Mesodermal cell (in vitro differentiated cells): Measurements from ENCODE around the gene OR5AL1. TPM values are rescaled to one million over a fixed set of nuclear protein-coding genes. Genes with fewer than 3 reads are reported as not detected.
"Not testable (repeated sequence)": the region's sequence is repeated elsewhere in the genome, so short reads cannot be mapped to it uniquely, and the experiment has no call there.

ENCODE experiments used
- H3K27ac ChIP-seq: 2 replicates; pipeline ENCODE4 v1.7.0; 2013; ENCODE audit warnings: mild to moderate bottlenecking, low read depth, low read length, moderate library complexity; ENCODE audit not compliant: severe bottlenecking
- H3K36me3 ChIP-seq: 2 replicates; pipeline ENCODE4 v1.7.1; 2013; ENCODE audit warnings: mild to moderate bottlenecking, low read length, moderate library complexity; ENCODE audit not compliant: control insufficient read depth, insufficient read depth
- H3K4me1 ChIP-seq: one replicate; pipeline ENCODE4 v1.7.1; 2013; ENCODE audit warnings: mild to moderate bottlenecking, low read length; ENCODE audit not compliant: insufficient read depth, control insufficient read depth, poor library complexity, severe bottlenecking
- H3K4me3 ChIP-seq: 2 replicates; pipeline ENCODE4 v1.7.0; 2013; ENCODE audit warnings: low read length, control low read depth, mild to moderate bottlenecking; ENCODE audit not compliant: insufficient read depth, poor library complexity, severe bottlenecking; ENCODE audit errors: extremely low read depth
- H3K9me3 ChIP-seq: 2 replicates; pipeline ENCODE4 v1.7.1; 2013; ENCODE audit warnings: mild to moderate bottlenecking, low read length, moderate library complexity; ENCODE audit not compliant: control insufficient read depth
- WGBS, 2 experiments: methylation state at CpG; one replicate each; pipeline ENCODE4 v1.1.5; 2013; ENCODE audit warnings: missing lambda C conversion rate in 2 of 2; ENCODE audit not compliant: insufficient coverage in 2 of 2; 5-methylcytosine and 5-hydroxymethylcytosine counted together
- polyA plus RNA-seq, 2 experiments: library from polyadenylated mRNA; stranded (reverse); fragments of 50-300 nt; gene quantifications; one replicate each; pipeline ENCODE4 v1.2.3, GENCODE V29; 2013

The OR5AL1 gene
- not detected for polyA plus RNA-seq (2013, experiment 1 of 2)
- not detected for polyA plus RNA-seq (2013, experiment 2 of 2)

DNA sequence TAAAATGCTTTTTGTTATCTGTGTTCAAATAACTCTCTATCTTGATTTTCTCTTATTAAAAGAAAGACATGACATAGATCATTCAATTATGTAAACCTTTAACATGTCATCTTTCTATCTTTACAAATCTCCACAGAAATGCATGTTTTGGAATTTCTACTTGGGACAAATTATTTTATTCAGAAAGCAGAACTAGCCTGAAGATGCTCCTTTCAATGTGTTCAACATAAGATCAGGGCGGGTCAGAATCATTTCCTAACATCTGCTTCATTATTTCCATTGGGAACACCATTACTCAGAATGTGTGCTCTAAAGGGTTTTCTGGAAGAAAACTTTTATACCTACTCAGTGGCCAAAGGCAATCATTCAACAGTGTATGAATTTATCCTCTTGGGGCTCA lies at the start of gene OR5AL1:
Gene OR5AL1 (plus strand): TSS at position 301 of the 400 bp plus-strand sequence.
- Histone ChIP-seq H3K9me3 (no peaks in the 10 kb centered on the region), H3K27ac (no peak within 1 kb of the TSS), H3K36me3 (no peaks in the 10 kb centered on the region), H3K4me1 (no peaks in the 10 kb centered on the region), H3K4me3 (no peak within 1 kb of the TSS)
- WGBS, 2 experiments, result no CpG with 5 or more reads among the region's 1 CpG

DNA sequence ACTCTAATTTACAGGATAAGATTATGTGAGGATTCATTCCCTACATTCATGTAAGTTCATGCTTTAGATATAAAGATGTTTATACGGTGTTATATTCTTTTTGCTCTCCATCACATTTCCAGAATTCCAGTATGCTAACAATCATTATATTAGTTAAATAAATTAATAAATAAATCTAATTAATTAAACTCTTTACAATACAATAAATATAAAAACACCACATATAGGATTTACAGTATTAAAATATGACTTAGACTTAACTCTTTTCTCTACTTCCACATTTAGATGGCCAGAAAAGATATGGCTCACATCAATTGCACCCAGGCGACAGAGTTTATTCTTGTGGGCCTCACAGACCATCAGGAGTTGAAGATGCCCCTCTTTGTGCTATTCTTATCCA lies 37.2 kb upstream of the OR5AL1 start, which contains the start of gene OR8U1:
Gene OR8U1 (plus strand): TSS at position 301 of the 400 bp plus-strand sequence. CDS start 0 bp downstream, at position 301.
- Histone ChIP-seq H3K4me3 (no peak within 1 kb of the TSS), H3K4me1 (no peaks in the 10 kb centered on the region), H3K9me3 (no peaks in the 10 kb centered on the region), H3K27ac (no peak within 1 kb of the TSS), H3K36me3 (no peaks in the 10 kb centered on the region)
- WGBS, 2 experiments, result 54 to 80% methylated on average over 1 of the region's 2 CpGs

DNA sequence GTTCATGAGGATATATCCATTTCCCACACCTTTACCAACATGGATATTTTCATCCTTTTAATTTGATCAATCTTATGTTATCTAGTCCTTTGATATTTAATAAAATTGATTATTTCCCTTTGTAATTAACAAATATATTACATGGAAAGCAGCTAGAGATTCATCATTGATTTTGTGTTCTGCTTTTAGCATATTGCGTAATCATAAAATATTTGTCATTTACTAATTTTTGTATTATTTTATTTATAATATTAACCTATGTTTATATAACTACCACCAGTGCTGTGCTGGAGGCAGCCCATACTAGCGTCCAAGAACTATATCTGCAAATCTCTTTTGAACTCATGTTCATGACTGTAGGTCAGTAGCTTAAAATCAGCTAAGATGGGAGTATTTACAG lies 32.4 kb upstream of the OR5AL1 start:
- Histone ChIP-seq H3K36me3 (no peaks in the 10 kb centered on the region), H3K27ac (no peak overlapping the region), H3K4me1 (no peaks in the 10 kb centered on the region), H3K4me3 (no peak overlapping the region), H3K9me3 (no peaks in the 10 kb centered on the region)
- WGBS, 2 experiments, result no CpG with 5 or more reads among the region's 2 CpGs

DNA sequence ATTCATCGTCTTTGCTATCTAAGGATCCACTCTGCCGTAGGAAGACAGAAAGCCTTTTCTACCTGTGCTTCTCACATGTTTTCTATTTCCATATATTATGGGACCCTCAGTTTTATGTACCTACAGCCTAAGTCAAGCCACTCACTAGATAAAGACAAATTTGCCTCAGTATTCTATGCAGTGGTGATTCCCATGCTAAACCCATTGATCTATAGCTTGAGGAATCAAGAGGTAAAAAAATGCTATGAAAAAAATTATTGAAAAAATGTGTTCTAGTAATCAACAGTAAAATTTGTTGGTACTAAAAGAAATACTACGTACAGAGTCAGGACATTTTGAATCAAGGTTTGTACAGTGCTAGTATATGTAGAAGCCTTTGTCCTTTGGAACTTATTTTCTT lies 18.1 kb upstream of the OR5AL1 start:
- no peak overlapping the region for H3K27ac ChIP-seq
- 90 to 97% methylated on average over 3 of the region's 3 CpGs for WGBS, 2 experiments
- H3K9me3 ChIP-seq, result no peaks in the 10 kb centered on the region
- no peaks in the 10 kb centered on the region for H3K4me1 ChIP-seq
- H3K36me3 ChIP-seq, result no peaks in the 10 kb centered on the region
- no peak overlapping the region for H3K4me3 ChIP-seq

- no peaks in the 10 kb centered on the region for H3K36me3 ChIP-seq
- H3K27ac ChIP-seq, result no peak overlapping the region
- WGBS, 2 experiments, result 54 to 84% methylated on average over 2 of the region's 3 CpGs
- H3K4me3 ChIP-seq, result no peak overlapping the region
- no peaks in the 10 kb centered on the region for H3K4me1 ChIP-seq
- H3K9me3 ChIP-seq, result no peaks in the 10 kb centered on the region
Measured at GRCh38 chr11:56396047-56396446, 16.4 kb upstream of the OR5AL1 start.

- not testable (repeated sequence) for H3K36me3 ChIP-seq, H3K4me1 ChIP-seq, H3K4me3 ChIP-seq, H3K9me3 ChIP-seq, H3K27ac ChIP-seq
- WGBS, 2 experiments, result 87 to 88% methylated on average over 9 to 16 of the region's 27 CpGs
Measured at GRCh38 chr11:56401858-56402461, 10.5 kb upstream of the OR5AL1 start.

GRCh38 chr11:56404393-56404792 lies 8.1 kb upstream of the OR5AL1 start:
- H3K36me3 ChIP-seq, result no peaks in the 10 kb centered on the region
- no peak overlapping the region for H3K4me3 ChIP-seq
- peaks cover 5% of the 10 kb centered on the region for H3K9me3 ChIP-seq
- no peak overlapping the region for H3K27ac ChIP-seq
- WGBS, 2 experiments, result no CpG with 5 or more reads among the region's 2 CpGs
- no peaks in the 10 kb centered on the region for H3K4me1 ChIP-seq

- Histone ChIP-seq H3K4me3 (no peak overlapping the region), H3K27ac (no peak overlapping the region), H3K4me1 (no peaks in the 10 kb centered on the region), H3K36me3 (no peaks in the 10 kb centered on the region), H3K9me3 (no peaks in the 10 kb centered on the region)
Measured at GRCh38 chr11:56410801-56411200, 1.7 kb upstream of the OR5AL1 start.

DNA sequence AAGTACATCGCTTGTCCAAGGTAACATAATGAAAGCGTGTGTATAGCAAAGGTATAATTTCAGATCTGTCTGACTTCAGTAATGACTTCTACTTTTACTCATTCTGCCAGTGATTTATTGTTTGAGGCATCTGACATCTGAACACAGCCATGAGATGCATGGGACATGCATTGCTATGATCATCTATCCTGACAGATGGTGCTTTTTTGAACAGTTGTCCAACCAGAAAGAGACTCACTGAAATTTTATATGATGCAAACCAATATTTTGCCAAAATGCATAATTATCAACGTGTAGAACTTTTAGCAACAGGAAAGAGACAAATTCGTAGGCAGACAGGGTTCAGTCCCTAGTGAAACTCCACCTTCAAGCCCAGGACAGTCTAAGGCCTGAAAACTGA lies 41.0 kb downstream of the OR5AL1 start:
- Histone ChIP-seq H3K9me3 (no peaks in the 10 kb centered on the region), H3K36me3 (no peaks in the 10 kb centered on the region), H3K4me3 (no peak overlapping the region), H3K4me1 (no peaks in the 10 kb centered on the region), H3K27ac (no peak overlapping the region)
- 67 to 83% methylated on average over 2 to 3 of the region's 4 CpGs for WGBS, 2 experiments

DNA sequence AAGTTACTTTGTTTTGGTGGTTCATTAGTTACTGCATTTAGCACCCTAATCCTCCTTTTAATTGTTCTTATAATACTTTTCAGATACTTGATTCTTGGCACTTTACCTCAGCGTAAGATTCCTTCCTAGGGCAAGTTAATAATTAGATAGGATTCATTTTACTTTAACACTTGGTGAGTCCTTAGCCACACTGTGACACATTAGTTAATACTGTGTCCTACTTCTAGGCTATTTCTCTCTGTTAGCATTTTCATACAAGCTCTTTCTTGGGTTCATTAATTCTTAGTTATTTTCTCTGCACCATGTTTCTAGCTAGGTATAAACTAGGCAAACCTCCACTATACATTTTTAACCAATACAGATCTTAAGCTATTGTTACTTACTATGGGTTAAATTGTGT lies 44.6 kb downstream of the OR5AL1 start:
- WGBS, 2 experiments, result no CpG with 5 or more reads among the region's 1 CpG
- Histone ChIP-seq H3K4me1 (no peaks in the 10 kb centered on the region), H3K27ac (no peak overlapping the region), H3K4me3 (no peak overlapping the region), H3K9me3 (no peaks in the 10 kb centered on the region), H3K36me3 (no peaks in the 10 kb centered on the region)
